Measurements from ENCODE around the gene PSAPL1.

PSAPL1 gene

DNA sequence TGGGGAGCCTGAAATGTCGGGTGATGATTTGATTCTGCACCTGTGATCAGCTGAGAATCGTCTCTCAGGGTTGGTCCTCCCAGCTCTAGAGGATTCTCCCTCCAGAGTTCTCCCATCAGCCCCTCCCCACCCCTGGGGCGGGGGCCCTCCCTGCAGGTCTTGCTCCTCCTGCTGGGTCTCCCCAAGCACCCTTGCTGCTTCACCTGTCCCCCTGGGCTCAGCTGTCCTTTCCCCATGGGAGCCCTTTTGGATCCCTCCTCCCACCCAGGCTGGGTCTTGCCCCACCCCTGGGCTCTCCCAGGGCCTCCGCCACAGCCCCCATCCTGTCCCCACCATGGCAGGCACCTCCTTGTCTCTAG lies 22.2 kb downstream of the PSAPL1 start:
- TF ChIP-seq, protein P1, sequence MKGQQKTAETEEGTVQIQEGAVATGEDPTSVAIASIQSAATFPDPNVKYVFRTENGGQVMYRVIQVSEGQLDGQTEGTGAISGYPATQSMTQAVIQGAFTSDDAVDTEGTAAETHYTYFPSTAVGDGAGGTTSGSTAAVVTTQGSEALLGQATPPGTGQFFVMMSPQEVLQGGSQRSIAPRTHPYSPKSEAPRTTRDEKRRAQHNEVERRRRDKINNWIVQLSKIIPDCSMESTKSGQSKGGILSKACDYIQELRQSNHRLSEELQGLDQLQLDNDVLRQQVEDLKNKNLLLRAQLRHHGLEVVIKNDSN (IDR thresholded peaks at IDR 0.05), result no peak
- no peak for TF ChIP-seq TAF1 (IDR thresholded peaks at IDR 0.05; ENCODE audit: low read depth)
- no peak for TF ChIP-seq TCF12 (IDR thresholded peaks at IDR 0.05; ENCODE audit: low read depth)
- TF ChIP-seq, protein P2, sequence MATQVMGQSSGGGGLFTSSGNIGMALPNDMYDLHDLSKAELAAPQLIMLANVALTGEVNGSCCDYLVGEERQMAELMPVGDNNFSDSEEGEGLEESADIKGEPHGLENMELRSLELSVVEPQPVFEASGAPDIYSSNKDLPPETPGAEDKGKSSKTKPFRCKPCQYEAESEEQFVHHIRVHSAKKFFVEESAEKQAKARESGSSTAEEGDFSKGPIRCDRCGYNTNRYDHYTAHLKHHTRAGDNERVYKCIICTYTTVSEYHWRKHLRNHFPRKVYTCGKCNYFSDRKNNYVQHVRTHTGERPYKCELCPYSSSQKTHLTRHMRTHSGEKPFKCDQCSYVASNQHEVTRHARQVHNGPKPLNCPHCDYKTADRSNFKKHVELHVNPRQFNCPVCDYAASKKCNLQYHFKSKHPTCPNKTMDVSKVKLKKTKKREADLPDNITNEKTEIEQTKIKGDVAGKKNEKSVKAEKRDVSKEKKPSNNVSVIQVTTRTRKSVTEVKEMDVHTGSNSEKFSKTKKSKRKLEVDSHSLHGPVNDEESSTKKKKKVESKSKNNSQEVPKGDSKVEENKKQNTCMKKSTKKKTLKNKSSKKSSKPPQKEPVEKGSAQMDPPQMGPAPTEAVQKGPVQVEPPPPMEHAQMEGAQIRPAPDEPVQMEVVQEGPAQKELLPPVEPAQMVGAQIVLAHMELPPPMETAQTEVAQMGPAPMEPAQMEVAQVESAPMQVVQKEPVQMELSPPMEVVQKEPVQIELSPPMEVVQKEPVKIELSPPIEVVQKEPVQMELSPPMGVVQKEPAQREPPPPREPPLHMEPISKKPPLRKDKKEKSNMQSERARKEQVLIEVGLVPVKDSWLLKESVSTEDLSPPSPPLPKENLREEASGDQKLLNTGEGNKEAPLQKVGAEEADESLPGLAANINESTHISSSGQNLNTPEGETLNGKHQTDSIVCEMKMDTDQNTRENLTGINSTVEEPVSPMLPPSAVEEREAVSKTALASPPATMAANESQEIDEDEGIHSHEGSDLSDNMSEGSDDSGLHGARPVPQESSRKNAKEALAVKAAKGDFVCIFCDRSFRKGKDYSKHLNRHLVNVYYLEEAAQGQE (IDR thresholded peaks at IDR 0.05; ENCODE audit: low read depth), result no peak

DNA sequence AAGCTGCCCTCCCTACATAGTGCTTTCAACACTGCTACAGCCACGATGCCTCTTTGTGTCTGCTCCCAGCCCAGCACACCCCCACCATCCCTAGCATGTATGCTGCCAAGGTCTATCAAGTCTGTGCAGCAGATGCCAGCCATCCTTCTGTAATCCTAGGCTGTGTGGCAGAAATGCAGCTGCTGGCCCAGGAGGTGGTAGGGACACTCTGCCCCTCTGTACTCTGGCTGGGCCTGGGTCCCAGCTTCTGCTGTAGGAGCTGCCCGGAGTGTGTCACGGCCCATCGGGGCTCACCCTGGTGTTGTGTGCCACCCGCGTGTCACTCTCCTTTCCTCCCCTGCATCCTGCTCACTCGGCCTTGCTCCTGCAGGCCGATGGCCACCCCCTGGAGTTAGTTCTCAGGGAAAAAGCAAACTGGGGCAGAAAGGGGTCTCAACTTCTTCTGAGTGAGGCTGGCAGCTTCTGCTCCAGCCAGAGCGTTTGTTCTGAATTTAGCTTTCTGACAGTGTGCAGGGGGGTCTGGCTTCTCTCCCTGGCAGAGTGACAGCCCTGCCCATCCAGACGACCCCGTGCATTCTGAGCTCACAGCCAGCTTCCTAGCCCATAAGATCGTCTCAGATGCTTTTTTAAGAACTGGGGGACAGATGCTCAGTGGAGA lies 22.7 kb downstream of the PSAPL1 start:
- no peak for TF ChIP-seq CREB1 (IDR thresholded peaks at IDR 0.05; ENCODE audit: low read depth)
- no peak for TF ChIP-seq NFIC (IDR thresholded peaks at IDR 0.05)
- no peak for TF ChIP-seq CEBPB (IDR thresholded peaks at IDR 0.05)
- TF ChIP-seq TEAD4 (IDR thresholded peaks at IDR 0.05), result no peak
- no peak for TF ChIP-seq TCF12 (IDR thresholded peaks at IDR 0.05; ENCODE audit: low read depth)
- TF ChIP-seq EGR1 (IDR thresholded peaks at IDR 0.05), result no peak
- TF ChIP-seq EP300 (IDR thresholded peaks at IDR 0.05; ENCODE audit: borderline replicate concordance), result no peak
- no peak for TF ChIP-seq RAD21 (IDR thresholded peaks at IDR 0.05; ENCODE audit: low read depth)
- TF ChIP-seq FOXM1 (IDR thresholded peaks at IDR 0.05; ENCODE audit: borderline replicate concordance, low read depth), result no peak
- TF ChIP-seq, protein P3, sequence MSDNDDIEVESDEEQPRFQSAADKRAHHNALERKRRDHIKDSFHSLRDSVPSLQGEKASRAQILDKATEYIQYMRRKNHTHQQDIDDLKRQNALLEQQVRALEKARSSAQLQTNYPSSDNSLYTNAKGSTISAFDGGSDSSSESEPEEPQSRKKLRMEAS (IDR thresholded peaks at IDR 0.05), result no peak
- no peak for TF ChIP-seq YY1 (IDR thresholded peaks at IDR 0.05; ENCODE audit: low read depth)
- TF ChIP-seq TAF1 (IDR thresholded peaks at IDR 0.05; ENCODE audit: low read depth), result no peak
- TF ChIP-seq, protein P1 (IDR thresholded peaks at IDR 0.05), result no peak
- TF ChIP-seq, protein P2 (IDR thresholded peaks at IDR 0.05; ENCODE audit: low read depth), result no peak
- TF ChIP-seq ZBTB7A (IDR thresholded peaks at IDR 0.05; ENCODE audit: low read depth), result no peak

DNA sequence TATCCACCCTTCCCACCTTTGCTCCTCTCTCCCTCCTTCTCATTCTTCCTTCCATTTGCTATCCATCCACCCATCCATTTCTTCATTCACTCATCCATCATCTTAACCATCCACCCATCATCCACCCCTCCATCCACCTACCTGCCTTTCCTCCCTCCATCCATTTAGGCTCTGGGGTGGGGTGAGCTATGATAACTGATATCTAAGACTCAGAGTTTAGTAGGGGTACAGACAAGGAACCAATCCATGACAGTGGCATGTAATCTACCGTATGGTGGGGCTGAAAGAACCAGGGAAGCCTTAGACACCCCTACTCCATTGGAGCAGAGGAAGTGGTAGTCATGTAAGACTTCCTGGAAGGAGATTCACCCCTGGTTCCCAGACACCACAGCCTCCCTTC lies 23.2 kb downstream of the PSAPL1 start:
- TF ChIP-seq YY1 (IDR thresholded peaks at IDR 0.05; ENCODE audit: low read depth), result no peak
- no peak for TF ChIP-seq NFIC (IDR thresholded peaks at IDR 0.05)
- TF ChIP-seq EP300 (IDR thresholded peaks at IDR 0.05; ENCODE audit: borderline replicate concordance), result no peak
- TF ChIP-seq, protein P3 (IDR thresholded peaks at IDR 0.05), result no peak
- TF ChIP-seq EGR1 (IDR thresholded peaks at IDR 0.05), result no peak
- TF ChIP-seq FOXM1 (IDR thresholded peaks at IDR 0.05; ENCODE audit: borderline replicate concordance, low read depth), result no peak
- TF ChIP-seq RAD21 (IDR thresholded peaks at IDR 0.05; ENCODE audit: low read depth), result no peak

DNA sequence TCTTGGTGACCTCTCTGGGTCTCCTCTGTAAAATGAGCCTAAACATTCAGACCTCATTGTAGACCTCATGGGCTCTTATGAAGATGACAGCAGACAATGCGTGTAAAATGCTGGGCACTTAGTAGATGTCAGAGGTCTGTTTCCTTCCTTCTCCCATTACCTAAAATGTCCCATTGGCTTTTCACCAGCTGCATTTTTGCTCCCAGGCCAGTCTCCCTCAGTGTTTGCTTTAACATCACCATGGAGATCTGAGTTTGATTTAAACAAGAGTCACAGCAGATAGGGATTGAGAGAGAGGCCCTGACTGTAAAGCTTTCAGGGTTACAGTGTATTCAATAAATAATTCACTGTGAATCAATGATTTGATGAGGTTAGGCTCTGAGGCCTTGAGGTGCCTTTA lies 24.3 kb downstream of the PSAPL1 start:
- TF ChIP-seq EP300 (IDR thresholded peaks at IDR 0.05; ENCODE audit: borderline replicate concordance) (no peak), TEAD4 (IDR thresholded peaks at IDR 0.05) (no peak), CREB1 (IDR thresholded peaks at IDR 0.05; ENCODE audit: low read depth) (no peak), TAF1 (IDR thresholded peaks at IDR 0.05; ENCODE audit: low read depth) (no peak), RAD21 (IDR thresholded peaks at IDR 0.05; ENCODE audit: low read depth) (no peak), CEBPB (IDR thresholded peaks at IDR 0.05) (no peak)
- TF ChIP-seq, protein P1 (IDR thresholded peaks at IDR 0.05), result no peak

DNA sequence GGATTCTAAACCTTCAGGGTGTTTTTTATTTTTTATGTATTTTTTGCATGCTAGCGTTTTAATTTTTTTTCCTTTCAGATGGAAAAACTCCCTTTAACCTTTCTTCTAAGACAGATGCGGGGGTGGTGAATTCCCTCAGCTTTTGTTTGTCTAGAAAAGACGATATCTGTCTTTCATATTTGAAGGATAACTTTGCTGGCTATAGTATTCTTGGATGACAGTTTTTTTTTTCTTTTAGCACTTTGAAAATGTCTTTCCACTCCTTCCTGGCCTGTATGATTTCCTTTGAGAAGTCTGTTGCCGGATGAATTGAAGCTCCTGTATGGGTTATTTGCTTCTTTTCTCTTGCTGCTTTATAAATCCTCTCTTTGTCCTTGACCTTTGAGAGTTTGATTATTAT lies 26.6 kb downstream of the PSAPL1 start:
- no peak for TF ChIP-seq TCF12 (IDR thresholded peaks at IDR 0.05; ENCODE audit: low read depth)
- no peak for TF ChIP-seq TEAD4 (IDR thresholded peaks at IDR 0.05)
- TF ChIP-seq, protein P3 (IDR thresholded peaks at IDR 0.05), result no peak
- no peak for TF ChIP-seq CREB1 (IDR thresholded peaks at IDR 0.05; ENCODE audit: low read depth)
- TF ChIP-seq TAF1 (IDR thresholded peaks at IDR 0.05; ENCODE audit: low read depth), result no peak
- TF ChIP-seq EGR1 (IDR thresholded peaks at IDR 0.05), result no peak
- TF ChIP-seq RAD21 (IDR thresholded peaks at IDR 0.05; ENCODE audit: low read depth), result no peak
- TF ChIP-seq EP300 (IDR thresholded peaks at IDR 0.05; ENCODE audit: borderline replicate concordance), result no peak
- TF ChIP-seq, protein P1 (IDR thresholded peaks at IDR 0.05), result no peak
- no peak for TF ChIP-seq YY1 (IDR thresholded peaks at IDR 0.05; ENCODE audit: low read depth)
- no peak for TF ChIP-seq ZBTB7A (IDR thresholded peaks at IDR 0.05; ENCODE audit: low read depth)
- no peak for TF ChIP-seq CEBPB (IDR thresholded peaks at IDR 0.05)
- TF ChIP-seq, protein P2 (IDR thresholded peaks at IDR 0.05; ENCODE audit: low read depth), result no peak
- TF ChIP-seq FOXM1 (IDR thresholded peaks at IDR 0.05; ENCODE audit: borderline replicate concordance, low read depth), result no peak
